ENCODE data around the gene TMBIM6.

The TMBIM6 gene

DNA sequence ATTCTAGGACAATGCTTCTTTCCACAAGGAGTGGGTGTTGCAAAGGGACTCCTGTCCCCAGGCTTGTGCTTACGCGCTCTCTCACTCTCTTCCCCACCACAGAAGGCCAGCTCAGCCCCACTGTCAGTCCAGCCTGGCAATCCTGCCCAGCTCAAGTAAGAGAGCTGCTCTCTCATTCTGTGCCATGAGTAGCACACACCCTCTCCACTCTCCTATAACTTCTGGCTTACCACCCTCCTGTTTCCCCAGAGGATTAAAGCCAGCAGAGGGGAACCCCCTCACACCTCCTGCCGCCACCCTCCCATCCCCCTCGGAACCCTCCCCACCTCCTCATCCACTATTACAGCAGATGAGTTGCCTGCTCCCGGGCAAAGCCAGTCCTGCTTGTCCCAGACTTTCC is 69.8 kb downstream of the TMBIM6 start:
- DNase-seq (ENCODE audit: low read depth): no peak

GRCh38 chr12:49811961-49812401 is 70.6 kb downstream of the TMBIM6 start:
- H3K4me3 ChIP-seq (ENCODE audit: low read length): no peak overlapping the region
- TF ChIP-seq, protein P1, sequence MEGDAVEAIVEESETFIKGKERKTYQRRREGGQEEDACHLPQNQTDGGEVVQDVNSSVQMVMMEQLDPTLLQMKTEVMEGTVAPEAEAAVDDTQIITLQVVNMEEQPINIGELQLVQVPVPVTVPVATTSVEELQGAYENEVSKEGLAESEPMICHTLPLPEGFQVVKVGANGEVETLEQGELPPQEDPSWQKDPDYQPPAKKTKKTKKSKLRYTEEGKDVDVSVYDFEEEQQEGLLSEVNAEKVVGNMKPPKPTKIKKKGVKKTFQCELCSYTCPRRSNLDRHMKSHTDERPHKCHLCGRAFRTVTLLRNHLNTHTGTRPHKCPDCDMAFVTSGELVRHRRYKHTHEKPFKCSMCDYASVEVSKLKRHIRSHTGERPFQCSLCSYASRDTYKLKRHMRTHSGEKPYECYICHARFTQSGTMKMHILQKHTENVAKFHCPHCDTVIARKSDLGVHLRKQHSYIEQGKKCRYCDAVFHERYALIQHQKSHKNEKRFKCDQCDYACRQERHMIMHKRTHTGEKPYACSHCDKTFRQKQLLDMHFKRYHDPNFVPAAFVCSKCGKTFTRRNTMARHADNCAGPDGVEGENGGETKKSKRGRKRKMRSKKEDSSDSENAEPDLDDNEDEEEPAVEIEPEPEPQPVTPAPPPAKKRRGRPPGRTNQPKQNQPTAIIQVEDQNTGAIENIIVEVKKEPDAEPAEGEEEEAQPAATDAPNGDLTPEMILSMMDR (IDR thresholded peaks at IDR 0.05; ENCODE audit: insufficient read depth, low read depth, low read length, missing control alignments): no peak
- DNase-seq (ENCODE audit: low read depth): no peak

More for the DNA sequence above, 69.8 kb downstream of the TMBIM6 start:
- TF ChIP-seq, protein P1 (IDR thresholded peaks at IDR 0.05; ENCODE audit: insufficient read depth, low read depth, low read length, missing control alignments): no peak
- H3K4me3 ChIP-seq (ENCODE audit: low read length): no peak overlapping the region

- TF ChIP-seq, protein P1 (IDR thresholded peaks at IDR 0.05; ENCODE audit: insufficient read depth, low read depth, low read length, missing control alignments): no peak
- H3K4me3 ChIP-seq (ENCODE audit: low read length): no peak overlapping the region
- DNase-seq (ENCODE audit: low read depth): no peak
Observed at GRCh38 chr12:49813131-49813530, 71.8 kb downstream of the TMBIM6 start.
